Measurements from ENCODE around the gene CREB1. TPM values are rescaled to one million over a fixed set of nuclear protein-coding genes. Genes with fewer than 3 reads are reported as not detected.

Gene CREB1
- total and polyA plus RNA-seq, 10 of the 15 experiments (the other 5 are each of a cell fraction or from before 2014, with no cell fraction given): 13.4 to 76.9 (median 39.5) TPM

DNA sequence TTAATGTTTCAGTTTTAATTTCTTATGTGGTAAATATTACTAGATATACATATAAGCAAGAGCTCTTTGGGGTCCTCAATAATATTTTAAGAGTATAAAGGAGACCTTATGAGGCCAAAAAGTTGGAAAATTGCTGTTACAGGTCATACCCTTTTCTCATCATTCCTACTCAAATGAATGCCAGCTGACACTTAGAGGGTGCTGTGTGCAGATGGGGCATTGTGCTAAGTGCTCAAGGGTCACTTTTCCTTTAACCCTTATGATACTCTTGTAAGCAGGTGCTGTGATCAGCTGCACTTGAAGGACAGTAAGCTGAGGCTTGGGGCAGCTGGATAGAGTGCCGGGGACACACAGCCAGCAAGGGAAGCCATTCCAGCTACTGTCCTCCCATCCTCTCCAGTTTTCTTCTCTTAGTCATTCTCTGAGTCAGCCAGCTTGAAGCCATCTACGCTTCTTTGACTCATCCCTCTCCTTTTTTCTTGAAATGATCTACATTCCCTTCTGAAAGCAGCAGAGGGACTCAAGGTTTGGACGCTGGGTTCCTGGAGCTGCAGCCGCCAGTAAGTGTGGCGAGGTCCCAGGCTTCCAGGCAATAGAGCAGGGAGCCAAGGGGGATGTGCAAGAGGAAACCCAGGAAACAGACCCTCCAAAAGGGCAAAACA, 42.0 kb upstream of the CREB1 start (continued):
- TF ChIP-seq ZBTB11 (CRISPR knock-in tag; IDR thresholded peaks at IDR 0.05) (no peak), PKNOX1 (IDR thresholded peaks at IDR 0.05) (no peak), JUND (IDR thresholded peaks at IDR 0.05; ENCODE audit: low read depth, low read length) (no peak)

- no peaks in the 10 kb centered on the region for H3K9me3 ChIP-seq (replicated peaks; ENCODE audit: control insufficient read depth, insufficient read depth, low read length)
- ChIA-PET CTCF (no interaction called here), SMC1A (ENCODE audit: uncharacterized antibody, unreplicated experiment) (no interaction called here), RAD21 (ENCODE audit: unreplicated experiment) (no interaction called here), POLR2A (no interaction called here)
- no peaks in the 10 kb centered on the region for H3K27me3 ChIP-seq (replicated peaks in 1 of 2; ENCODE audit: control insufficient read depth in 2 of 2, insufficient read depth in 2 of 2, low read length in 1 of 2)
- H4K20me1 ChIP-seq (ENCODE audit: control insufficient read depth, insufficient read depth): no peaks in the 10 kb centered on the region
- in situ Hi-C loops (cut with MboI) (no loop called here), intact Hi-C loops (cut with micrococcal nuclease; ENCODE audit: unreplicated experiment) (no loop called here)
- ATAC-seq: no peak
- no peak overlapping the region for H3K27ac ChIP-seq (ENCODE audit: control insufficient read depth, insufficient read depth)
- H3K9ac ChIP-seq (ENCODE audit: control insufficient read depth, insufficient read depth, low read length): no peak overlapping the region
- no TSS peak for BruUV-seq (replicated peaks)
- H3K36me3 ChIP-seq (ENCODE audit: control insufficient read depth in 2 of 2, insufficient read depth in 2 of 2, low read length in 1 of 2): no peaks in the 10 kb centered on the region
- no peak for TF ChIP-seq CEBPB (IDR thresholded peaks at IDR 0.05; ENCODE audit: borderline replicate concordance in 1 of 2, low read depth in 2 of 2, low read length in 2 of 2)
- DNase-seq (ENCODE audit: low read depth, low spot score): no peak
- no peak overlapping the region for H3K4me2 ChIP-seq (ENCODE audit: control insufficient read depth, insufficient read depth)
- no peak overlapping the region for H2AFZ ChIP-seq (ENCODE audit: control insufficient read depth, low read depth, low read length)
- no peak for FAIRE-seq
- peaks cover 5% of the 10 kb centered on the region for H3K4me1 ChIP-seq (ENCODE audit: control insufficient read depth, insufficient read depth, low read length)
- H3K79me2 ChIP-seq (ENCODE audit: control insufficient read depth, insufficient read depth, low read length): no peaks in the 10 kb centered on the region
- H3K4me3 ChIP-seq: no peak overlapping the region
- 100% methylated on average over 3 of the region's 4 CpGs for WGBS (ENCODE audit: insufficient coverage, insufficient replicate concordance, low lambda C conversion rate, missing lambda C conversion rate)
These were observed 40.5 kb upstream of the CREB1 start for GRCh38 chr2:207489251-207489650.
